Naive thymus-derived CD8-positive, alpha-beta T cell (primary cell): ENCODE measurements around the gene GRM5. TPM values are rescaled to one million over a fixed set of nuclear protein-coding genes. Genes with fewer than 3 reads are reported as not detected.

Source experiments
- polyA plus RNA-seq, 3 donors: library from polyadenylated mRNA; unstranded; fragments of 300-500 nt; fragmentation: Illumina TruSeq; gene quantifications; one replicate each; pipeline ENCODE4 v1.2.3, GENCODE V29; 2021
- total RNA-seq, 8 experiments: library from RNA in 2 of 8; stranded (reverse) in 2 of 8; gene quantifications; one replicate each; pipeline ENCODE4 v1.2.3 and lab custom pipeline; 2021 to 2026

The GRM5 gene
- total and polyA plus RNA-seq, 5 experiments from 2014 or later = not detected

Other genes with a start within 250 kb of the GRM5 start
- not detected for gene TYR, start 111.9 kb upstream of the GRM5 start, total RNA-seq
- gene TYR, start 111.9 kb upstream of the GRM5 start, polyA plus RNA-seq = not detected